Measurements from ENCODE around the gene NKAIN2.

NKAIN2 gene

DNA sequence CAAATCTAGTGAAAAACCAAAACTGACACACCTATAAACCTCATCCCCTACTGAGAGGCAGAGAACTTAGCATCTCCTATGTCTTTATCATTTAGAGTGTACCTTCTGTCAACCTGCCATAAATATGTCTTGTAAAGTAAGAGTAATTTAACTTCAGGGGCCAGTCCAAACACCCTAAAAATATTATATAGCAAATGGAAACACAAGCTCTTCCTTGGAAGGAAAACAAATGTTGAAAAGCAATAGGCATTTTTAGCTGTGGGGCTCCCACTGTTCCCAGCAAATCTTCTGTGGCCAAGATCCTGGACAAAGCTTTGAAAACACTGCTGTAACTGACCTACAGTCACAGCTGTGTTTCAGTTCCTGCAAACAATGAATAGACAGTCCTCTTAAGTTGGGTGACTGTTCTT is 1018.5 kb downstream of the NKAIN2 start:
- DNase-seq (ENCODE audit: low read depth in 2 of 2) = no peak

DNA sequence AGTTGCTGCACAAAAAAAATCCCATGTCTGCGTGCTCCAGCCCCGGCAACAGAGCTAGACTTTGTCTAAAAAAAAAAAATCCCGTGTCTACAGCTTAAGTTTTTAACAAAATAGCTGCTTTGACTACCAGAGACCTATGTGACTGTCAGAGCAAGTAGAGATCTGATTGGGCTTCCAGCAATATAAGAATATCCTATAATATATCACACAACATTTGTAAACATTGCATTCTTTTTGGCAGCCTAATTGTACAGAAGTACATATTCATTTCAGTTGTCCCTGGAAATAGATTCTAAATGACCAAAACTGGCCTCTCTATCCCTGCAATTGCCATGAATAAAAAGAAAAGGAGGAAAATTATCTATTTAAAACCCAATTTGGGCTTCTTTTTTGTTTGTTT is 1019.1 kb downstream of the NKAIN2 start:
- DNase-seq (ENCODE audit: low read depth in 2 of 2) = no peak

DNA sequence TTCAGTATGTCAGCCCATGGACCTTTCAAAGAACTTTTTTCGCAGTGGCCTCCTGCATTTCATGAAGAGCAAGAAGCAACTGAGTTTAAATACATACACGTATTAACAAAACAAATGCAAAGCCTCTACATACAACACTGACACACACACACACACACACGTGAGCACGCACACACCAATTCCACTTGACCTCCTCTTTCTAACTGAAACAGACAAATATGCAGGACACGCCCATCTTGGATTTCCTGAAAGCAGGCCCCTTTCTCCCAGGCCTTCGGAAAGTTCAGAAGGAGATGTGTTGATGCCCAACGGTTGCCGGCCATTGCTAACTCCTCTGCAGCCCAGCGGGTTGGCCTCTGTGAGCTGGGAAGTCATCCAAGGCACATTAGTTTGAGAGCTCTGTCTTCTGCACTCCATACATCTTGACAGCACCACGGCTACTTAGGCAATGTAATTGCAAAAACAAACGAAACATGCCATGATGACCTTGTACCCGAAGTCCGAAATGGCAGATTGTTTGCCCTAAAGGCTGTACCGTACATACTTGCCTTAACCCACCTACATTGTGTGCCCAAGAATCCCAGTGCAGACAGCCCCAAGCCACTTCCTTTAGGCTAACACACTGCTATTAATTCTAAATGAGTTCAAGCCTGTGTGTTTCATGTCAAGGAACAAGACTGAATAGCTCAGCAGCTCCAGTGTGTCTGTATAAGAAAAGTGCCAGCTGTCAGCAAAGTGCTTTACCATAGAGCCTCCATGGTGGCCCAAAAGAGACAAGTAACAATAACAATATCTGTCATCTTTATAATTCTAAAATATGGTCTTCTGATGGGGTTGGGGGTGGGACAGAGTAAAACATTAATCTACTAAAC is 1019.8 kb downstream of the NKAIN2 start:
- no peak for DNase-seq (ENCODE audit: low read depth in 2 of 2)

DNA sequence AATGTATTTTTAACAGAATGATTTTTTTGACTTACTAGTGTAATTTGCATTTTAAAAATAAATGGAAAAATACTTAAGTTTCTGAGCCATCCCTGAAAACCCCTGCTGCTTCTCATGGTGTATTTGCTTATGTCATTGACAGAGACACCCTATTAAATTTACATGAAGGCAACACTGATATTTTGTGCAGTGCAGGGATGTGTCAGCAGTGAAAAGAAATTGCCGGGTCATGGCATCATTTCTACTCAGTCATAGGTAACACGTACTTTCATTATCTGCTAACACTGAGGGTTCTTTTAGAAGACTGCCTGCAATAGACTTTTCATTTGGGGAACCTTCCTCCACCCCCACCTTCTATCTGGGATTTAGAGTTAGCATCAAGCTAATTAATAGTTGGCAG is 1021.9 kb downstream of the NKAIN2 start:
- no peak for DNase-seq (ENCODE audit: low read depth in 2 of 2)

DNA sequence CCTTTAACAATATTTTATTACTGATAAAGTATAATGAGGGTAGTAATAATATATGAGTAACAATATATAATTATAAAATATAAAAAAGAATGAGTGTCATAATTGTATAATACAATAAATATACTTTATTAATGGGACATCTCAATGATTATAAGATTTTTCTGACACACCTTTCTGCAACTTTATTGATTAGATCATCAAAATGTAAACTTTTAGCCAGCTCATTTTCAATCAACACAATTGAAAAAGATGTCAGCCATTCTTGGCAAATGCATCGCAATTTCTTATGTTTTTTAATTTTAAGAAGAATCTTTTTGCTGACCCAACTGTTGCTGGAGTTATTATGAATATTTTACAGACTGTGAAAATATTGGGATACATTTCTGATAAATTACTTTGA is 1026.2 kb downstream of the NKAIN2 start:
- no peak for DNase-seq (ENCODE audit: low read depth in 2 of 2)

DNA sequence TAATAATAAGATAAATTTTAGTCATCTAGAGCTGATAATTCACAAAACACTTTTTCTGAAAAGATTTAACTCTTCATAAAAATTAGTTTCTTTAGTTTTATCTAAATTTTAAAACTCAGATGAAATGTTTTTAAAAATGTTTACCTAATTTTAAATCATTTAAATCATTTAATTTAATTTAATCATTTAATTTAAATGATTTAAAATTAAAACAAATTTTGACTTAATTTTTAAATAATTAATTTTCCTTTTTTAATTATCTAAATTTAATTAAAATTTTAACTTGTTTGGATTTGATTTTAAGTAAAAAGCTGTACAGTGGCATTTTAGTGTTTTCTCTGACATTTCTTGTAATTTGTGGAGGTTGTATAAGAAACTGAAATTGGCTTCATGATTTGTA is 1026.8 kb downstream of the NKAIN2 start:
- DNase-seq (ENCODE audit: low read depth in 2 of 2) = no peak

DNA sequence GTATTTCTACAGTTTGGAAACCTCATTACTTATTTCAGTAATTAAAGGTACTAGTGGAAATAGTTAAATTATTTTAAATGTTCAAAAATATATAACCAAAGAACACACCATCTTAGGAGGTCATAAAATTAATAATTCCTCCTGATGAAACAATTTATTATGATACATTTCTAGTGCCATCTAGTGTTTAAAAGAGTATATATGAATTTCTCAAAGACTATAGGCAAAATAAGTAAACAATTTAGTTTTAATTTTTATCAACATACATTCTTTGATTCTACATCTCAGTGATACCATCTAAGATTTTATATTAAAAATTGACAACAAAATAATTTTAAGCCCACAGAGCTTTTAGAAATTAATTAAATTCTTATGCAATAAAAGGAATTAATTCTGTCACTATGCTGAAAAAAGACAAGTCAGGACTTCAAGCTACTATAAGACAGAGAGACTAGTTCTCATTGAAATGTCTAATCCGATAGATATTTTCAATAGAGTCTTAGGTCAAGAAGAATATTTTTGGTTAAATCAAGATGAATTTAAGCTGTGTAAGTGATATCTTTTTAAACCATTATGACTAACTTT is 1050.8 kb downstream of the NKAIN2 start:
- no peak for DNase-seq (ENCODE audit: low read depth in 2 of 2)

DNA sequence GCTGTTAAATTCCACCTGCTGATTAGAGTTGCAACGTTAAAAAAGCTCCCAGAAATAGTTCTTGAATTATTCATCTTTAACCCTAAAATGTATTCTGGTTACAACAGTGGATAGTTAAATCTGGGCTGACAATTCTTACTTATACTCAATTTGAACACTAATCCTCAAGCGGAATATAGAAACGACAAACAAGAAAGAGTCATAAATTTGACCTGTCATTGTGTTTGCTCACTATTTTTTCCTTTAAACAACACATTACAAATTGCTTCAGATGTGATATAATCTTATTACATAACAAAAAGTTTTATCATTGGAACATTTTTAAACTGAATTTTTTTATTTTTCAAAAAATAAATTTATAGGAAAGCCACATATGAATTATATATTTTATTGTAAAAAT is 1054.1 kb downstream of the NKAIN2 start:
- no peak for DNase-seq (ENCODE audit: low read depth in 2 of 2)

DNA sequence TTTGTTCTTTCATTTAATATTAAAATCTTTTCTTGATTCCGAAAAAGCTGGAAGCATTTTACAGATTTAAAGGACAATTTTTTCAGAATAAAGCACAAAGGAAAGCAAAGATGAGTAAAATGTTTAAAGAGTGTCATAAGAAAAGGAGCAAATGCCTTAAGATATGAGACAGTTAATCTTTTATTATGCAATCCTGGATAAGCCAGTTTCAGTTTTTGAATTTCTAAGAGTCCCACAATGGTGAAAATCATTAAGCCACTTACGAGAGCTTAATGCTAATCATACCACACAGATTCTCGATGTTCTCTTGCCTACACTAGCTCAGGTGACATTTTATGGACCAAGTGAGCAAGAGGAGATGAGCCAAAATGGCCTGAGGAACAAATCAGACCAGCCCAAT is 1054.9 kb downstream of the NKAIN2 start:
- DNase-seq (ENCODE audit: low read depth in 2 of 2) = no peak

DNA sequence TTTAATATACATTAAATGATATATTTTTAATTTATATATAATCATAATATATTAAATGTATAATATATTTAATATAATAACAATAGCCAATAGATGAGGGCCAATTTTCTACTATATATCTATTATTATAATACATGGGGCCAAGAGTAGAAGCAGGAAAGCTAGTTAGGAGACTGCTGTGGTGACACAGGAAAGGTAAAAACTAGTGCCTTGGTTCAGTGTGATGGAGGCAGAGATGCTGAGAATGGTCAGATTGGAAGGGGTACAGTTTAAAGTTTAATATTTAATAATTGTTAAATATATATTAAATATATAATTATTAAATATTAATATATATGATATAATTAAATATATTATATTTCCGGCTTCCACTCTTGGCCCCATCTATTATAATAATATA is 1055.7 kb downstream of the NKAIN2 start:
- no peak for DNase-seq (ENCODE audit: low read depth in 2 of 2)

DNA sequence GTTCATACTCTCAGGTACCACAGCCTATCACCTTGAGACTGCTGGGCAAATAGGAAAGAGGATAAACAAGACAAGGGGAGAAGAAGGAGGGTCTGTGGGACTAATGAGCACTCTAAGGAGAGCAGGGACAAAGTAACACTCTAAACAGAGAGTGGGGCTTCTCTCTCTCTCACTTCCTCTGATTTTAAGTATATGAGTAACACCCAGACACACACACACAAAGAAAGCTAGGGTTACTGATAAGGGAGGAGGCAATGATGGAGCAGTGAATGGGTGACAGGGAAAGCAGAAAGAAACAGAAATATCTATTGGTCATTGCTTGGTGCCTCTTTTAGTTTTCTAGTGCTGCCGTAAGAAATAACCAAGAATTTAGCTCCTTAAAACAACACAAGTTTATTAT is 1062.4 kb downstream of the NKAIN2 start:
- no peak for DNase-seq (ENCODE audit: low read depth in 2 of 2)

DNA sequence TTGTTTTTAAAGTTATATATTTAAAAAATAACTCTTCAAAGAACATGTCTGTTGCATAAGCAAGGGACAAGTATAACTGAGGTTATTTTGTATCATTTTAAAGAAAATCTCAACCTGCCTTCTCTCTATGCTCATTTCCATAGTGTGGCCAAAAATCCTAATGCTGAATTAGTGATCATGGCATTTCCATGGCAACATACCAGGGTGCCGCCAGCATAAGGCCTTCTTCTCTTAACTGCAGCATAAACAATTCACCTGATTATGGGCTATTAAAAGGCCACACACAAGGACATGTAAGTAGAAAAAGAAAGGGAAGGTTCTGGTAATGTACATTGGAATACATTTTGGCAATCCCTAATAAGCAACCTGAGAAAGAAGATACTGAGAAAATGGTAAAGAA is 1063.5 kb downstream of the NKAIN2 start:
- DNase-seq (ENCODE audit: low read depth in 2 of 2) = no peak

DNA sequence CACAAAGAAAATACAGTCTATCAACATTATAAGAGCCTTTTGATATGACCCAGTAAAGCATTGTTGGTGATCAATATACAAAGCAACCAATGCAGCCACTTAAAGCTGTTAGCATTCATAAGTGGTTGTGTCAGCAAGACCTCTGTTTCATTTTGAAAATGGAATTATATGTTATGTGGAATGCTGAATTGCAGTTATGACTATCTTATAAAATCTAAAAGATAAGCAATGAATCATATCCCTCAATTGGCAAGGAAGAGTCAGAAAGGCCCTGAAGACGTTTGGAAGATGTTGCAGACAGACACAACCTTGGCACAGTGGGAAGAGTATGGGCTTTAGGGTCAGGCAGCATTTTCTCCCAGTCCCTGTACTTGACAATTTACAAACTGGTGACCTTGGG is 1064.8 kb downstream of the NKAIN2 start:
- DNase-seq (ENCODE audit: low read depth in 2 of 2) = no peak

DNA sequence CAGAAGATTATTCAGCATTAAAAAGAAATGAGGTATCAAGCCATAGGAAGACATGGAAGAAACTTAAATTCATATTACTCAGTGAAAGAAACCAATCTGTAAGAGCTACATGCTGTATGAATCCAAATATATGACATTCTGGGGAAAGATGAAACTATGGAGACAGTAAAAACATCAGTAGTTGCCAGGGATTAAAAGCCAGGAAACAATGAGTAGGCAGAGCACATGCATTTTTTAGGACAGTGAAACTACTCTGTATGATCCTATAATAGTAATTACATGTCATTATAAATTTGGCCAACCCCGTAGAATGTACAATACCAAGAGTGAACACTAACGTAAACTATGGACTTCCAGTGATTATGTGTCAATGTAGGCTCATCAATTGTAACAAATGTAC is 1065.8 kb downstream of the NKAIN2 start:
- no peak for DNase-seq (ENCODE audit: low read depth in 2 of 2)

DNA sequence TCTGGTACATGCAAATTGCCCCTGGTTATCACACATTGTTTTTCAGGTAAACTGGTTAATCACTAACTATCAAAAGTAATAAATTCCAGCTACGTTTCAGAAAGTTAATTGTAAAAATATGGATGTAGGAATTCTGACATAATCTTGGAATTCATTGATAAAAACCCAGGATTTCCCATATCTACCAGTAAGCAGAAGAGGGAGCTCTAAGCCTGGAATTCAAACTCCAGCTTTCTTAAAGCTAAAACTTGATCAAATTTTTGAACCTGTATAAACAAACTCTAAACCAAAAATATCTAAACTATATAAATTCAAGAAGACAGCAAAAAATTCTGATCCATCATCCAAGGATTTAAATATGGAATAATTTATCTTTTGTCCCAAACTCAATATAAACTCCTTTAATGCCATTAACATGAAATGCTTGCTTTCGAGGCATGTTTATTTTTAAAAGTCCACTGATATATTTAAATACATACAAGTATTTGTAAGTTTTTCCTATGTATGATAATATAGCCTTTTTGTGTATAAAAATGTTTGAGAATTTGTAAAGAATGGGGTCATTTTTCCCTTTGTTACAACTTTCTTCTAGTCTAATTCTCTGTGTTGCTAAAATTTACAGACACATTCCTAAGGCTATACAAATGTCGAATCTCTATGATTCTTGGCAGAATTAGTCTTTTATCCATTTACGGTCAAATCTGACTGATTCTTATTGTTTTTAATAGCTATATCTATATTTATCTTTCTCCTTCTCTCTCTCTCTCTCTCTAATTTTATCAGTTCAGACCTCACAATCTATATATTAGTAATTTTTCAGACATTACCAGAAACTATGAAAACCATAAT is 1067.2 kb downstream of the NKAIN2 start:
- DNase-seq (ENCODE audit: low read depth in 2 of 2) = no peak

DNA sequence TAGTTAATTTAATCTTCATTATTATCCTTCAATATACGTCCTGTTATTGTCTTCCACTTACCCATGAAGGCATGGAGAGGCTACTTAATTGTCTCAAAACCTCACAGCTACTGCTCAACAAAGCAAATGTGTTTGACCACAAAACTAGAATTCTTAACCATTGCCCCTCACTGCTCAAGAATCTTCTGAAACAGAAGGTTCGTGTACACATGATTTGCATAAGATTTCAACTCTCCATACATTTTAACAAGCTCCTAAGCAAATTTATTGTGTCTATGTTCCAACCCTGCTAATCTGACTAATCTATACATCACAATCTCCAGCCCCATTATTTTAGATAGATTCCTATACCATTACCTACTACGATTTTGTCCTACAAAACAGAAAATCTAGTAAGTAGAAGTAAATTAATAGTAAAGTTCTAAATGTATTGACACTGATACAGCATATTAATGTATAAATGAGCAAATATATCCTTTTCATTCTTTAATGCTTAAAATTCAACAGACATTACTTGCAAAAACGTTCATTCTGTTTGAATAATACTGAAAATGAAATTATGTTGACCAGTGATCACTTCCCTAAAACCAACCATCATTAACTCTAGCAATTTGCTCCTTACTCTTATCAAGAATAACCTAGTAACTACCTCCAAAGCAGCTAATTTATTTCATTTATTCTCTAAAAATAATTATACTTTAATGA is 1068.8 kb downstream of the NKAIN2 start:
- no peak for DNase-seq (ENCODE audit: low read depth in 2 of 2)

DNA sequence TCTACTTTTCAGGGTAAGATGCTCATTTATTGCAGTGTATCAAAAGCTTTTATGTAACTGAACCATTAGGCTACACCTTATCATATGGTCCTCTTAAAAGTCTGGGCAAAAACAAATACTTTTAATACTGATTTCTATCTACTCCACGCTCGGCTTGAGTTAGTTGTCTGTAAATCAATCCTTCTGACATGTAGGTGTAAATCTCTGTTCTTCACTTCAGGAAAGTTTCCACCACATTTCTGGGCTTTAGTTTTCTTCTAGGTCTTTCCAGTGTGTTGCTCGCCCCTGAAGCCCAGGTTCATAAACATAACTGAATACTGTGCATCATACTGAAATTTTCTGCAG is 1069.4 kb downstream of the NKAIN2 start:
- DNase-seq (ENCODE audit: low read depth in 2 of 2) = no peak
